ENCODE results near the gene MAP3K3. TPM values are rescaled to one million over a fixed set of nuclear protein-coding genes. Genes with fewer than 3 reads are reported as not detected.

Gene MAP3K3
- total and polyA plus RNA-seq, 2 experiments from 2014 or later = 28.1 to 31.9 TPM

DNA sequence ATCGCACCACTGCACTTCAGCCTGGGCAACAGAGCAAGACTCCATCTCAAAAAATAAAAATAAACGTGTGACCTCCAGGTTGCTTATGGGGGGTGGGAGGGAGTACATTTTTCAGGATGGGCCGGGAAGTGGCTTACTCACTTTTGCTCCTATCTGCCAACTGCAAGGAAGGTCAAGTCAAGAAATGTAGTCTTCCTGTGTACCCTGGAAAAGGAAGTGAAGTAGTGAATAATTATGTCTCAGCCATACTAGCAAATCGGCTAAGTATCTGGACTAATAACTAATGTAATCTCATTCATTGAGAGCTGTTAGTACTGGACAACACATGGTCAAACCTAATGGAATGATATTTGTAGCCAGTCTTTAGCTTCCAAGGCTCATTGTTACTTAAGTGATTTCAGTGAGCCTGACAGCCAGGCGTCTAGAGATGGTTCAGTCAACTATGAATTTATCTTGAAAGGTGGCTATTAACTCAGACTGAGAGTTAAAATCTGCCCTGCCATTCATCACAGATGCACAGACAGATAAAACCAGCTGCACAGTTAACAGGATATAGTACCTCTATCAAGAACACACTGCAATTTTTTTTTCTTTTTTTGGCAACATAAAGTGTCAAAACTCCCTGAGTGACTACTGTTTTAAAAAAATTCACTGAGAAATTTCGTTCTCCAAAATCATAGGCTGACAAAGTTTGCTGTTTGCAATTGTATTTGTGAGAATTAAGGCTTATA, 25.2 kb upstream of the MAP3K3 start:
- Histone ChIP-seq H3K9me3 (ENCODE audit: low read depth) (no peaks in the 10 kb centered on the region), H3K4me1 (ENCODE audit: low read depth) (peaks cover 12% of the 10 kb centered on the region), H3K36me3 (no peaks in the 10 kb centered on the region), H3K4me3 (no peak overlapping the region), H3K27ac (no peak overlapping the region), H3K27me3 (no peaks in the 10 kb centered on the region)
- TF ChIP-seq CTCF (IDR thresholded peaks at IDR 0.05; ENCODE audit: low read depth, low read length) = no peak
- DNase-seq (ENCODE audit: low read depth in 1 of 2, low spot score in 1 of 2) = no peak

GRCh38 chr17:63598281-63598680, 23.9 kb upstream of the MAP3K3 start:
- no peaks in the 10 kb centered on the region for H3K27me3 ChIP-seq
- no peak for DNase-seq (ENCODE audit: low read depth in 1 of 2, low spot score in 1 of 2)
- H3K4me3 ChIP-seq = no peak overlapping the region
- no peaks in the 10 kb centered on the region for H3K36me3 ChIP-seq
- H3K27ac ChIP-seq = no peak overlapping the region
- H3K4me1 ChIP-seq (ENCODE audit: low read depth) = peaks cover 12% of the 10 kb centered on the region
- TF ChIP-seq CTCF (IDR thresholded peaks at IDR 0.05; ENCODE audit: low read depth, low read length) = no peak
- H3K9me3 ChIP-seq (ENCODE audit: low read depth) = no peaks in the 10 kb centered on the region

DNA sequence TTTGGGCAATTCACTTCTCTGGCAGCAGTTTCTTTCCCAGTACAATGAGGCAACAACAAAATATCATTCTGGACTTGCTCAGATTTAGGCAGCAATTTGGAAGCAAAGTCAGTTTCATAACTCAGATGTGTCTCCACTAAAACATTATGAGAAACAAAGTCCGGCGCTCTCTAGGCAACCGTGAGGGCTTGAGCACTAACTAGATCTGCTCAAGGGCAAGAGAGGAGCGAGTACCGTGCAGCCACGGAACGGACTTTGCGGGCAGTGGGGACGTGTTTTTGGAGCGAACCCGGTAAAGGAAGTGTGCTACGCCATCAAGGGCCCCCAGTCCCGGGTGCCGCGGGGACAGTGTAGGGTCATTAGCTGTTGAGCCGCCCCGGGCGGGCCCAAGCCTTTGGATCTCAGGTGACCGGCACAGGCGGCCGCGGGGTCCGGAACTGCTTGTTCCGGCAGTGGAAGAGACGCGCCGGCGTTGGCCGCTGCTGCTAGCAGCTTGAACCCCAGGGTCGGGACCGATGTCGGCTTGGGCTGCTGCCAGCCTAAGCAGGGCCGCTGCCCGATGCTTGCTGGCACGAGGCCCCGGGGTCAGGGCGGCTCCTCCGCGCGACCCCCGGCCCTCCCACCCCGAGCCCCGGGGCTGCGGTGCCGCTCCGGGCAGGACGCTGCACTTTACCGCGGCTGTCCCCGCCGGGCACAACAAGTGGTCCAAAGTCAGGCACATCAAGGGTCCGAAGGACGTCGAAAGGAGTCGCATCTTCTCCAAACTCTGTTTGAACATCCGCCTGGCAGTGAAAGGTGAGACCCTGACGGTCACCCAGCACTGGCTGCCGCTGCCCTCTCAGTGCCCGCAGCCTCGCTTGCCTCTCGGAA, 21.4 kb upstream of the MAP3K3 start, which contains the start of gene TACO1:
TACO1 (plus strand) TSS at position 327 of the 870 bp plus-strand sequence; CDS start at position 516, 189 bp downstream.
- Histone ChIP-seq H3K27me3 (no peaks in the 10 kb centered on the region), H3K36me3 (peaks cover 14% of the 10 kb centered on the region), H3K9me3 (ENCODE audit: low read depth) (no peaks in the 10 kb centered on the region), H3K4me3 (peak within 1 kb of the TSS; percentile 77), H3K4me1 (ENCODE audit: low read depth) (peaks cover 12% of the 10 kb centered on the region), H3K27ac (peak within 1 kb of the TSS; percentile 85)
- TF ChIP-seq CTCF (IDR thresholded peaks at IDR 0.05; ENCODE audit: low read depth, low read length) = no peak
- peak; percentile 88 to 90 for DNase-seq (ENCODE audit: low read depth in 1 of 2, low spot score in 1 of 2)

- H3K27ac ChIP-seq = peak overlapping the region; percentile 85
- DNase-seq (ENCODE audit: low read depth in 1 of 2, low spot score in 1 of 2) = peak; percentile 8 to 14
- peaks cover 15% of the 10 kb centered on the region for H3K36me3 ChIP-seq
- no peaks in the 10 kb centered on the region for H3K9me3 ChIP-seq (ENCODE audit: low read depth)
- H3K4me3 ChIP-seq = peak overlapping the region; percentile 77
- peaks cover 12% of the 10 kb centered on the region for H3K4me1 ChIP-seq (ENCODE audit: low read depth)
- no peaks in the 10 kb centered on the region for H3K27me3 ChIP-seq
- TF ChIP-seq CTCF (IDR thresholded peaks at IDR 0.05; ENCODE audit: low read depth, low read length) = no peak
These were observed 20.5 kb upstream of the MAP3K3 start for GRCh38 chr17:63601439-63602371.
